ENCODE results near the gene CA14. TPM values are rescaled to one million over a fixed set of nuclear protein-coding genes. Genes with fewer than 3 reads are reported as not detected.

Gene CA14
- total RNA-seq, 1 donor from 2014 or later, result not detected

- Histone ChIP-seq H3K4me3 (no peak overlapping the region), H3K9me3 (no peaks in the 10 kb centered on the region), H3K4me1 (peaks cover 0 to 9% of the 10 kb centered on the region in 2 donors), H3K36me3 (peaks cover 0 to under 1% of the 10 kb centered on the region in 2 donors), H3K27ac (no peak overlapping the region), H3K27me3 (no peaks in the 10 kb centered on the region)
- intact Hi-C loops (cut with DNase I), result no loop called here
- no peak for TF ChIP-seq CTCF (IDR thresholded peaks at IDR 0.05)
- no peak for DNase-seq (ENCODE audit: low spot score in 2 of 2)
These were observed 1.6 kb downstream of the CA14 start for GRCh38 chr1:150259217-150259616.

- intact Hi-C loops (cut with DNase I), result no loop called here
- H3K27ac ChIP-seq, result no peak overlapping the region
- no peak overlapping the region for H3K4me3 ChIP-seq
- no peak for DNase-seq (ENCODE audit: low spot score in 2 of 2)
- TF ChIP-seq CTCF (IDR thresholded peaks at IDR 0.05), result no peak
- peaks cover 1 to 9% of the 10 kb centered on the region in 2 donors for H3K36me3 ChIP-seq
- H3K27me3 ChIP-seq, result no peaks in the 10 kb centered on the region
- peaks cover 0 to 9% of the 10 kb centered on the region in 2 donors for H3K4me1 ChIP-seq
- no peaks in the 10 kb centered on the region for H3K9me3 ChIP-seq
These were observed 2.4 kb downstream of the CA14 start for GRCh38 chr1:150259758-150260669.

- Histone ChIP-seq H3K36me3 (peaks cover 14 to 22% of the 10 kb centered on the region in 2 donors), H3K9me3 (no peaks in the 10 kb centered on the region), H3K4me3 (no peak overlapping the region), H3K27me3 (no peaks in the 10 kb centered on the region), H3K4me1 (peaks cover 0 to 6% of the 10 kb centered on the region in 2 donors), H3K27ac (no peak overlapping the region)
- intact Hi-C loops (cut with DNase I), result no loop called here
- TF ChIP-seq CTCF (IDR thresholded peaks at IDR 0.05), result no peak
- no peak for DNase-seq (ENCODE audit: low spot score in 2 of 2)
These were observed 3.8 kb downstream of the CA14 start for GRCh38 chr1:150261367-150261766.

GRCh38 chr1:150262388-150263320, 5.1 kb downstream of the CA14 start:
- H3K4me3 ChIP-seq, result no peak overlapping the region
- H3K27ac ChIP-seq, result no peak overlapping the region
- H3K36me3 ChIP-seq, result peaks cover 19 to 30% of the 10 kb centered on the region in 2 donors
- no peak for DNase-seq (ENCODE audit: low spot score in 2 of 2)
- TF ChIP-seq CTCF (IDR thresholded peaks at IDR 0.05), result no peak
- no peaks in the 10 kb centered on the region for H3K27me3 ChIP-seq
- intact Hi-C loops (cut with DNase I), result no loop called here
- no peaks in the 10 kb centered on the region for H3K9me3 ChIP-seq
- H3K4me1 ChIP-seq, result peaks cover 3 to 8% of the 10 kb centered on the region in 2 donors

- no peaks in the 10 kb centered on the region for H3K27me3 ChIP-seq
- H3K4me3 ChIP-seq, result no peak overlapping the region
- H3K4me1 ChIP-seq, result peaks cover 8 to 11% of the 10 kb centered on the region in 2 donors
- H3K27ac ChIP-seq, result no peak overlapping the region
- DNase-seq (ENCODE audit: low spot score in 2 of 2), result no peak
- intact Hi-C loops (cut with DNase I), result no loop called here
- no peaks in the 10 kb centered on the region for H3K9me3 ChIP-seq
- no peak for TF ChIP-seq CTCF (IDR thresholded peaks at IDR 0.05)
- peaks cover 19 to 30% of the 10 kb centered on the region in 2 donors for H3K36me3 ChIP-seq
These were observed 6.0 kb downstream of the CA14 start for GRCh38 chr1:150263549-150263948.
